GM18499 (cell line): ENCODE measurements around the gene CTCFL.
"Not testable (repeated sequence)": the region's sequence is repeated elsewhere in the genome, so short reads cannot be mapped to it uniquely, and the experiment has no call there.

ENCODE experiments used
- ATAC-seq: cut with Tn5 transposase; IDR thresholded peaks from one replicate; pipeline ENCODE4 v1.9.1; 2021; ENCODE audit warnings: moderate number of reproducible peaks; ENCODE audit not compliant: insufficient read depth, unreplicated experiment

CTCFL gene

GRCh38 chr20:57511709-57512108, 13.2 kb downstream of the CTCFL start:
- ATAC-seq: not testable (repeated sequence)

DNA sequence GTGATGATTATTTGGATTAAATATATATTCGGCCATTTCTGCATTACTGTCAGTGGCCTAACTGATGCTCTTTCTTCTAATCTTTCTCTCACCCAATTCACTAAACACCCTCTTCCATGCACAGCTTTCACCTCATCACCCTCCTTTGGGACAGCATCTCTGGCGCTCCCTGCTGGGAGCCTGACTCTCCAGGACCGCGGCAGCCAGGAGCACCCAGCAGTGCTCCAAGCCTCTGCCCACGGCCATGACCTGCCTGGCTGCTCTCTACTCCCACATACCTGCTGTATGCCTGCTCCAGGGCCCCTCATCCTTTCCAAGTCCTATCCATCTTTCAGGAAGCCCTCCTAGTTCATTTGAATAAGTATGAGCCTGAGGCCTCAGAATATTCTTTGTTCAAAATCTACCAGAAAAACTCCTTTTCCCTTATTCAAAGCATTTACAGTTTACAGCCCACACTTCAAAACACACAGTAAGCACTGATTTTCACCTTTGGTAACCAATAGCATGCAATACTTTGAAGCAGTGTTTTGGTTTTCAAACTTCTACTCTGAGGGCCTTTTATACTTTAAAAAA, 15.2 kb downstream of the CTCFL start:
- ATAC-seq: no peak

- no peak for ATAC-seq
These were observed 16.1 kb downstream of the CTCFL start for GRCh38 chr20:57508831-57509230.

- no peak for ATAC-seq
These were observed 16.6 kb downstream of the CTCFL start for GRCh38 chr20:57508381-57508780.

- no peak for ATAC-seq
These were observed 17.5 kb downstream of the CTCFL start for GRCh38 chr20:57507477-57507876.

DNA sequence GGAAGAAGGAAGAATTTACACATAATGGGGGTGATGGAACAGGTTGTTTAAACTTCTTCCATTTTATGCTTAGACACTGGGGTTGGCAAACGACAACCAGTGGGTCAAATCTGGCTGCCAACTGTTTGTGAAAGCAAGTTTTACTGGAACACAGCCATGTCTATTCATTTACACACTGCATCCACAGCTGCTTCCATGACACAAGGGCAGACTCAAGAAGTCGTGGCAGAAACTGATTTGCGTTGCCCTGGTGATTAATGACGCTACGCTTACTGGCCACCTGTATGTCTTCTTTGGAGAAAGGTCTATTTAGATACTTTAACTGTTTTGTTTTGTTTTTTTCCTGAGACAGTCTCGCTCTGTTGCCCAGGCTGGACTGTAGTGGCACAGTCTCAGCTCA, 19.0 kb downstream of the CTCFL start:
- no peak for ATAC-seq

- ATAC-seq: no peak
These were observed 20.5 kb downstream of the CTCFL start for GRCh38 chr20:57504411-57504810.

GRCh38 chr20:57503035-57503658, 21.8 kb downstream of the CTCFL start:
- ATAC-seq: no peak

GRCh38 chr20:57502336-57502700, 22.6 kb downstream of the CTCFL start:
- ATAC-seq: no peak

- no peak for ATAC-seq
These were observed 23.2 kb downstream of the CTCFL start for GRCh38 chr20:57501461-57502335.

DNA sequence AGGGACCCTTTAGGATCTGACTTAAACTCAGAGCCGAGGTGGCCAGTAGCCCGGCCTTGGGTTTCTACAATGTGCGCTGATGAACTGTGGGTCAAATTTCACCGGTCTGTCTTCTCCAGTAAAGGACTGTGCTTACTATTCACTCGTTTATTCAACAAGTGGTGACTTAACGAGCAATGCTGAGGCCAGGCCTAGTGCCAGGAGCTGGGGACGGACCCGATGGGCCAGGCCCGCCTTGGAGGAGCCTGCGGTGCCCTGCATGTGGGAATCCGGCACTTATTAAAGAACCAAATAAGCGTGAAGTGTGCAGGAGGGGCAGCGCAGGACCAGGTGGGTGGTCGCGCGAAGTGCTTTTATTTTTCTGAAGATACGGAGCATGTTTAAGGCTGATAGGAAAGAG, 24.0 kb downstream of the CTCFL start:
- no peak for ATAC-seq

- ATAC-seq: no peak
These were observed 24.7 kb downstream of the CTCFL start for GRCh38 chr20:57500235-57500634.

- ATAC-seq: no peak
These were observed 25.3 kb downstream of the CTCFL start for GRCh38 chr20:57499676-57500075.

DNA sequence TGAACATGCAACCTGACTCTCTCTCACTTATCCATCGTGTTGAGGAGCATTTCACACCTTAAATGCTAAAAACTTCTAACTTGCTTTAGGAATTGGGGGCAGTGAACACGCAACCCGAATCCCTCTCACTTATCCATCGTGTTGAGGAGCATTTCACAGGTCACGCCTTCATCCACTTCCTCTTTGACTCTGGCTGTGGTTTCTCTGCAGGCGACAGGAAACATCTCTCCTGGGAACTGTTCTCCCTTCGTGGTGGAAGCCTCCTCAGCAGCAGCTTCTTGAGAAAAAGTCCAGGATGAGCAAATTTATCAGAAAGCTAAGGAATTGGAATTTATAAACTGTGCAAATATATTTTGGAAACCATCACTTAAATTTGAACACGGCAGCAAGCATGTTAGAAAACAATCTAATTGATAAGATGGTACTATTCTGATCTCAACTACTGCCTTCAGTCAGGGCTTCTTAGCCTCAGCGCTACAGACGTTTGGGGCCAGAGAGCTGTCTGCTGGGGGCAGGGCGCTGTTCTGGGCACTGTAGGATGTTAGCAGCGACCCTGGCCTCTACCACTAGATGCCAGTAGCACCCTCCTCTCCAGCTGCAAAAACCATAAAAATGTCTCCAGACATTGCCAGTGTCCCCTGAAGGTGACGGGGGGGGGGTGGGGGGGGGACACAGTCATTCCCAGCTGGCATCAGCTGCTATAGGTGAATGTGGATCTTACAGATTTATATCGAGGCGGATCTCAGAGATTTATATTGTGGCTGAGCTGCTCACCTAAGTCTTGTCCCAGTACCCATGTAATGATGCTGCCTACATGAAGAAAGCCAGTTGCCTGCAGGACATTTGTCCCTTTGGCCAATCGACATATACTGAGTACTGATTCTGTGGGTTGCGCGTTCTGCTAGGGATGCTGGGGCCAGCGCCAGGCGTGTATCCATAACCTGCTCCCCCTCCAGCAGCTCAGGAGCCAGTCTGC, 26.2 kb downstream of the CTCFL start:
- ATAC-seq: no peak

DNA sequence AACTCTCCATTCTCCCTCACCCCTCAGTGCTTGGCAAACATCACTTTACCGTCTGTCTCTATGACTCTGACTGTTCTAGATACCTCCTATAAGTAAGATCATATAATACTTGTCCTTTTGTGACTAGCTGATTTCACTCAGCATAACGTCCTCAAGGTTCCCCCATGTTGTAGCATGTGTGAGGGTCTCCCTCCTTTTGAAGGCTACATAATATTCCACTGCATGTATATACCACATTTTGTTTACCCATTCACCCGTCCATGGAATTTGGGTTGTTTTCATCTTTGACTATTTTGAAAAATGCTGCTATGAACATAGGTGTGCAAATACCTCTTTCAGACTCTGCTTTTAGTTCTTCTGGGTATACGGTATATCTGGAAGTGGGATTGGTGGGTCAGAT, 28.3 kb downstream of the CTCFL start:
- ATAC-seq: no peak

DNA sequence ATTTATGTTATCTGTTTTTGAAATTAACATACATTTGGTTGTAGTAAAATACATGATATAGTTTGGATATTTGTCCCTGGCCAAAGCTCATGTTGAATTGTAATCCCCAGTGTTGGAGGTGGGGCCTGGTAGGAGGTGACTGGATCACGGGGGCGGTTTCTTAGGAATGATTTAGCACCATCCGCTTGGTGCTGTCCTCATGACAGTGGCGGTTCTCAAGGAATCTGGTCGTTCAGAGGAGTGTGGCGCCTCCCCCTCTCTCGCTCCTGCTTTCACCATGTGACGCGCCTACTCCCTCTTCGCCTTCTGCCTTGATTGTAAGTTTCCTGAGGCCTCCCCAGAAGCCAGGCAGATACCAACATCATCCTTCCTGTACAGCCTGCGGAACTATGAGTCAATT, 29.0 kb downstream of the CTCFL start:
- ATAC-seq: no peak

DNA sequence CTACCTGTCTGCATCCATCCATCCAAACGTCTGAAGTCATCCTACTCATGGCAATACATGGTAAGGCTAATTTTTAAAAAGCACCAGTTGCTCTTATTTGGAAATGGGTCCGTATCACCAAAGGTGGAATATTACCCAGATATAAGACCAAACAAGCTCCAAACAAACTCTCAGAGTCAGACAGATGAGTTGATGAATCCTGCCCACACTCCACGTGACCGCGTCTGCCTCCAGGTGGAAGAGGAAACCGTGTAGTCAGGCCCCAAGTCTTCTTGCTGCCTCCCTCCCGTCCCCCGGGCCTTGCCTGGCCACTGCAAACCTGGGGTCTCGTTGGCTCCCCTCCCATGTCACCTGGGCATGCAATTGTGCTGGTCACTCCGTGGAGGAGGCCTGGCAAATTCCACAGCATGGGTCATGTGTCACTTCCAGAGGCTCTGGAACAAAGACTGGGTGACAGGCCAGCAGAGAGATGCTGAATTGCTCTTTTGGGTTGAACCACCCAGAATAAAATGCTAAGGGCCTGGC, 31.8 kb downstream of the CTCFL start:
- no peak for ATAC-seq

DNA sequence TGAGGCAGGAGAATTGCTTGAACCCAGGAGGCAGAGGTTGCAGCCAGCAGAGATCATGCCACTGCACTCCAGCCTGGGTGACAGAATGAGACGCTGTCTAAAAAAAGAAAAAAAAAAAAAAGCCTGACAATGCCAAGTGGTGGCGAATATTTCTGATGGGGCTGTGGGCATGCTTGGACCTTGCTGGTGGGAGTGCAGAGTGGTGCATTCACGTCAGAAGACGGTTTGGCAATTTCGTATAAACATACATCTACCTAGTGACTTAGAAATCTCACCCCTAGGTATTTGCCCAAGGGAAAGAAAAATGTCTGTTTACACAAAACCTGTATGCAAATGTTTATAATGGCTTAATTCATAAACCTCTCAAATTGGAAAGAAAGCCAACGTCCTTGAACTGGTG, 33.6 kb downstream of the CTCFL start:
- no peak for ATAC-seq

- not testable (repeated sequence) for ATAC-seq
These were observed 36.7 kb downstream of the CTCFL start for GRCh38 chr20:57488277-57488676.

DNA sequence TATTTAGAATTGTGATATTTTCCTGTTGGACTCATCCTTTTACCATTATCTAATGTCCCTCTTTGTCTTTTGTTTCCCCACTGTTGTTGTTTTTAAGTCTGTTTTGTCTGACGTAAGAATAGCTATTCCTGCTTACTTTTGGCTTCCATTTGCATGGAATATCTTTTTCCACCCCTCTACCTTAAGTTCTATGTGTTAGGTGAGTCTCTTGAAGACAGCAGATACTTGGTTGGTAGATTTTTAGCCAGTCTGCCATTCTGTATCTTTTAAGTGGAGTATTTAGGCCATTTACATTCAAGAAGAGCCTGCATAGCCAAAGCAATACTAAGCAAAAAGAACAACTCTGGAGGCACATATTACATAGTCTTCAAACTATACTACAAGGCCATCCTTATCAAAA, 39.2 kb downstream of the CTCFL start:
- no peak for ATAC-seq
